ENCODE data around the gene SLC38A10.

The SLC38A10 gene

DNA sequence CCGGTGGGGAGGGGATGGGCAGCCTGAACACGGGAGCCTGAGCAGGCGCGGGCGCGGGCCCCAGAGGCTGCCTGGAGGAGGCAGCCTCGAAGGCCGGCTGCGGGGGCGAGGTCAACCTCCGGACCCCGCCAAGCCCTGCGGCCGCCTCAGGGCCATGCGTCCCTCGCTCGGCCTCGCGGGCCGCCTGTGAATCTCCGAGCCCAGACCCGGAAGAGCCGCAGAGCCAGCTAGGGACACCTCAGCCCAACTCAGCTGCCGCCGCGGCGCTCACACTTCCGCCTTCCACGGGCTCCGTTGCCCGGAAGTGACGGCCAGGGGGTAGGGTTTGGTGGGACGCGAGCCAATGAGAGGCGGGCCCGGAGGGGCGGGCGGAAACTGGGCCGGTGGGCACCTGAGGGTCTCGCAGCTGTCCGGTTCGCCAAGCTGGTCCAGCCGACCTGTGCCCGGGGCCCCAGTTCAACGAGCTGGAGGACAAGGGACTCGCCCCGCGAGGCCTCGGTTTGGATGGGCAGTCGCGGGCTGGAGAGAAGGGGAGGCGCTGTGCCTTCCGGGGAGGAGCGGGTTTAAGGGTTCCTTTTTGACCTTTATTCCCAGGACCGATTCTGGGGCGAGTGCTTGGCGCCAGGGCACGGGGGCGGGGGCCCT is at the start of gene SLC38A10:
SLC38A10 (minus strand) TSS at position 277 of the 645 bp plus-strand sequence. CDS start 386 bp downstream, outside the sequence.
- Histone ChIP-seq H3K9me3 (ENCODE audit: control insufficient read depth in 2 of 2, low read length in 2 of 2) (no peaks in the 10 kb centered on the region), H3K27ac (ENCODE audit: low read depth in 2 of 2, low read length in 2 of 2) (peak within 1 kb of the TSS; percentile 92 to 93), H3K27me3 (ENCODE audit: control insufficient read depth in 2 of 2, insufficient read depth in 2 of 2, low read length in 2 of 2) (no peaks in the 10 kb centered on the region), H3K4me3 (ENCODE audit: low read length in 2 of 2) (peak within 1 kb of the TSS; percentile 72 to 79), H3K36me3 (ENCODE audit: control insufficient read depth in 2 of 2, insufficient read depth in 2 of 2, low read length in 2 of 2) (peaks cover 3 to 5% of the 10 kb centered on the region in 2 donors), H3K4me1 (ENCODE audit: control insufficient read depth in 2 of 2, insufficient read depth in 2 of 2, low read length in 2 of 2) (peaks cover 8 to 23% of the 10 kb centered on the region in 2 donors), H3K9ac (ENCODE audit: low read depth in 1 of 2, low read length in 2 of 2) (peak within 1 kb of the TSS; percentile 84 to 92)

DNA sequence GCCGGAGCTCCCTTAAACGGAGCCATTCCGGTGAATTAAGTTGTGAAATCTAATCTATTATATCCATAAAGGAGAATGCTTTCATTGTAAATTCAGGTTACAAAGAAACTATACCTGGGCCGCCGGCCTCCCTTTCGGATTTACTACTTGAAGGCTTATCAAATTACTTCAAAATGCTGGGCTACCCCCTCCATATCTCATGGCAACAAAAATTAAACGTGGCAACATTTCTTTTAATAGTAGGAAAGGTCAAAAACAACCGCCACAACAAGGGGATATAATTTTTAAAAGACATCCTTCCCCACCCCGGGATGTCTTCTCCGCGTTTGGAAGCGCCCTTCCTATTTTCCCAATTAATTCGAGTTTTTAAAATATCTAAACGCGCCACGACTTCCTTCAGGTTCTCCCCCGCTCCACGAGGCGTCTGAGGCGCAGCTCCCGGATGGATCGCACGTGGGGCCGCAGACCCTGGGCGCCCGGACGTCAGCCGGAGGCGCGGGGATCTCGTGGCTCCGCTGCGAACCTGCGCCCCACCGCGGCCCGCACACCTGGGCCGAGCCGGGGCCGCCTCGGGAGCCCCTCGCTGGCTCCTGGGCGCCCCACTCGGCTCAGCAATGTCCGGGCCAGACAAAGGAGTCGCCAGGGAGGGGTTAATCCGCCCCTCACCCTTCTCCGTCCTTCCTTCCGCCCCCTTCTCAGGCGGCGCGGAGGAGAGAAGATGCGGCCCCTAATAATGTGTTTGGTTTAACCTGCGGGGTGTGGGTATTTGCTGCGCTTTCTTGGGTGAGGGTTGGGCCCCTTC is 47.4 kb upstream of the SLC38A10 start:
- Histone ChIP-seq H3K27ac (ENCODE audit: low read depth in 2 of 2, low read length in 2 of 2) (peak overlapping the region; percentile 97), H3K4me3 (ENCODE audit: low read length in 2 of 2) (peak overlapping the region; percentile 83 to 91), H3K27me3 (ENCODE audit: control insufficient read depth in 2 of 2, insufficient read depth in 2 of 2, low read length in 2 of 2) (no peaks in the 10 kb centered on the region), H3K9ac (ENCODE audit: low read depth in 1 of 2, low read length in 2 of 2) (peak overlapping the region; percentile 68 to 87), H3K4me1 (ENCODE audit: control insufficient read depth in 2 of 2, insufficient read depth in 2 of 2, low read length in 2 of 2) (peaks cover 34 to 42% of the 10 kb centered on the region in 2 donors), H3K36me3 (ENCODE audit: control insufficient read depth in 2 of 2, insufficient read depth in 2 of 2, low read length in 2 of 2) (no peaks in the 10 kb centered on the region), H3K9me3 (ENCODE audit: control insufficient read depth in 2 of 2, low read length in 2 of 2) (no peaks in the 10 kb centered on the region)

DNA sequence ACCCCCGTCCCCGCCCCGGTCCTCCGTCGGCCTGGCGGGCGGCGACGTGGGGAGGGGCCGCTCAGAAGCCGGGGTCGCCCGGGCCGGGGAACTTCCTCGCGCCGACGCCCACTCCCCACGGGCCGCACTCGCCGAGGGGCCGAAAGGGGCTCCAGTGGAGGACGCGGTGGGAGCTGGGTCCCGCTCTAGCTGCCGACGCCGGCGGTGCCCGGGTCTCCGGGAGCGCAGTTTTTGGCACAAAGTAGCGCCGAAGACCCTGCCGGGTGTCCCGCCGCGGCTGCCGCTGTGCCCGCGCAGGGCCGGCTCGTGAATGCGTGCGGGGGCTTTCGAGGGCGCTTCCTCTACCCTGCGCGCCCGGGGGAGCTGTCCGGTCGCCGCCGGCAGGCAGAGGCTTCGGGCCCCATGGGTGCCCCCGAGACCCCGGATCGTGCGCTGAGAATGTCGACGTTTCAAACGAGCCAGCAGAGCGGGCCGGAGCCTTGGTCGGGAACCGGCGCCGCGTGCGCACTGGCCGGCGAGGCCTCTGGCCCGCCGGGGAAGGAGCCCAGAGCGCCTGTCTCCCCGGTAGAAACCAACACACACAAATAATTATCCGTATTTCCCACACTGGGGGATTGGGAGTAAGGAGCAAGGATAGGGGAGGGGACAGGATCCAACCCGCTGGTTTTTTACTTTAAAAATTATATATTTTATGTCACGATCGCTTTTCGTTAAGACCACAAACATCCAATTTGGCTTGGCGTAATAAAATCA is 46.6 kb upstream of the SLC38A10 start:
- peaks cover 38 to 42% of the 10 kb centered on the region in 2 donors for H3K4me1 ChIP-seq (ENCODE audit: control insufficient read depth in 2 of 2, insufficient read depth in 2 of 2, low read length in 2 of 2)
- H3K9ac ChIP-seq (ENCODE audit: low read depth in 1 of 2, low read length in 2 of 2): peak overlapping the region; percentile 68 to 87

DNA sequence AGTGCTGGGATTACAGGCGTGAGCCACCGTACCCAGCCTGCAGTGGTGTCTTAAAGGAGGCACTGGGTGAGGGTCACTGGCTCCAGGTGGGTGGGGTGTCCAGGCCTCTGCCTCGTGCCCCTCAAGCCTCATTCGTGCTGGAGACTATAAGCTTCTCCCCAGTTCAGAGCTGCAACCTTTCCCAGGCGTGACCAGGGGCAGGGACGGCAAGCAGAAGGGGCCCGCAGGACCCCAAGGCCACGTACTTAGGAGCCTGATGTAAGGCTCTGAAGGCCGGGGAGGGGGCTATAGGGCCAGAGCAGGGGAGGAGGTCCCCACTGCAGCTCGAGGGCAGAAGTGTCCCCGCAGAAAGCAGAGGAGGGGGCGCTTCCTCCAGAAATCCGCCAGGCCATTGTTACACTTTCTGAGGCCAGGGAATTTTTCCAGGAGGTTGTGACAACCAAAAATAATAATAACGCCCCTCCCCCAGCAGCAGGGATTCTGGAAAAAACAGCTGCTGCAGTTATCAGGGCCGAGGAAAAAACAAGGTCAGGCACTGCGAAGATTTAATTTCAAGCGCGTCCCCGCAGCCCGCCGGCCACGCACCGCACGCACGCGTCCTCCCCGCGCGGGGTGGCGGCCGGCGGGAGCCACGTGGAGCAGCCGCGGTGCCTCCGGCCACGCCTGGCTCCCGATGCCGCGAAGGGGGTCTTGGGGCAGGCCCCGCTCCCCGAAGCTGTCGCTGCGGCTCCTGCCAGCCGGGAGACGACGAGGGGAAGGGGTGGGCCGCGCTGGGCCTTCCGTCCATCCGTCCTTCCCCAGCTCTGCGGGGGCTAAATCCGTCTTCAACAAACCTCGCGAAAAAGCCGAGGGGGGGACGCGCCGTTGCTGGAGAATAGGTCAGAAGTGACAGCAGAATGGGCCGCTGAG is 45.8 kb upstream of the SLC38A10 start:
- Histone ChIP-seq H3K27me3 (ENCODE audit: control insufficient read depth in 2 of 2, insufficient read depth in 2 of 2, low read length in 2 of 2) (no peaks in the 10 kb centered on the region), H3K9ac (ENCODE audit: low read depth in 1 of 2, low read length in 2 of 2) (peak overlapping the region; percentile 41 to 87), H3K9me3 (ENCODE audit: control insufficient read depth in 2 of 2, low read length in 2 of 2) (no peaks in the 10 kb centered on the region), H3K27ac (ENCODE audit: low read depth in 2 of 2, low read length in 2 of 2) (peak overlapping the region; percentile 97), H3K4me3 (ENCODE audit: low read length in 2 of 2) (peak overlapping the region; percentile 66 to 91), H3K36me3 (ENCODE audit: control insufficient read depth in 2 of 2, insufficient read depth in 2 of 2, low read length in 2 of 2) (no peaks in the 10 kb centered on the region), H3K4me1 (ENCODE audit: control insufficient read depth in 2 of 2, insufficient read depth in 2 of 2, low read length in 2 of 2) (peaks cover 36 to 40% of the 10 kb centered on the region in 2 donors)

More for the DNA sequence above, 46.6 kb upstream of the SLC38A10 start:
- peak overlapping the region; percentile 97 for H3K27ac ChIP-seq (ENCODE audit: low read depth in 2 of 2, low read length in 2 of 2)
- H3K4me3 ChIP-seq (ENCODE audit: low read length in 2 of 2): peak overlapping the region; percentile 66 to 91
- H3K27me3 ChIP-seq (ENCODE audit: control insufficient read depth in 2 of 2, insufficient read depth in 2 of 2, low read length in 2 of 2): no peaks in the 10 kb centered on the region
- no peaks in the 10 kb centered on the region for H3K9me3 ChIP-seq (ENCODE audit: control insufficient read depth in 2 of 2, low read length in 2 of 2)
- H3K36me3 ChIP-seq (ENCODE audit: control insufficient read depth in 2 of 2, insufficient read depth in 2 of 2, low read length in 2 of 2): no peaks in the 10 kb centered on the region

DNA sequence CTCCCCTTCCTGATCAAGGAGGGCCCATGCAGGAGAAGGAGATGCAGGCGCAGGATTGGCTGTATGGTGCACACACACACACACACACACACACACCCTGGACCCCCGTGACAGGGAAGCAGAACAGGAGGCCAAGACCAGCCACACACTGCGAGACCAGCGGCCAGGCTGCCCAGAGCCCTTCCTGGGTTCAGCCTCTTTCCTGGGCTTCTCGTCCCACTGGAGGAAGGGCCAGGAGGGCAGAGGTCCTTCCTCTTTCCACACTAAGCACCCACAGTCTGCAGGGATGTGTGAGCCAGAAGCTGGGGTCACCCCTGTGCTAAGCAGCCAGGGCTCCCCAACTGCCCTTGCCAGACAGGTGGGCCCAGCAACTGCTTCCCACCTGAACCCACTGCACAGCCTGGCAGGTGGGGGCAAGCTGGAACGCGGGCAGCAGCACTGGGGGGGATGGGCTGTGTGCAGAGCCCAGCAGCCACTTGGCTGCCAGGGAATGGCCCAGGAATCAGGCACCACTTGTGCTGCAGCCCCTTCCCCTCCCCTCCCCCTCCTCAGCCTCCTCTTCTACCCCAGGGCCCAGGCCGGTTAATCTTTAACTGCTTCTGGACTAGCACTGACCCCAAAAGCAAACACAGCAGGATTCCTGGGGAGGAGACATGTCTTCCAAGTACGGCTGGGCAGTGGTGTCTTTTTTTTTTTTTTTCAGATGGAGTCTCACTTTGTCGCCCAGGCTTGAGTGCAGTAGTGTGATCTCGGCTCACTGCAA is 44.6 kb upstream of the SLC38A10 start:
- peak overlapping the region; percentile 0 to 33 for H3K9ac ChIP-seq (ENCODE audit: low read depth in 1 of 2, low read length in 2 of 2)
- no peak overlapping the region for H3K4me3 ChIP-seq (ENCODE audit: low read length in 2 of 2)
- H3K27ac ChIP-seq (ENCODE audit: low read depth in 2 of 2, low read length in 2 of 2): peak overlapping the region; percentile 69 to 81
- H3K27me3 ChIP-seq (ENCODE audit: control insufficient read depth in 2 of 2, insufficient read depth in 2 of 2, low read length in 2 of 2): no peaks in the 10 kb centered on the region
- no peaks in the 10 kb centered on the region for H3K9me3 ChIP-seq (ENCODE audit: control insufficient read depth in 2 of 2, low read length in 2 of 2)
- no peaks in the 10 kb centered on the region for H3K36me3 ChIP-seq (ENCODE audit: control insufficient read depth in 2 of 2, insufficient read depth in 2 of 2, low read length in 2 of 2)
- peaks cover 44 to 49% of the 10 kb centered on the region in 2 donors for H3K4me1 ChIP-seq (ENCODE audit: control insufficient read depth in 2 of 2, insufficient read depth in 2 of 2, low read length in 2 of 2)

DNA sequence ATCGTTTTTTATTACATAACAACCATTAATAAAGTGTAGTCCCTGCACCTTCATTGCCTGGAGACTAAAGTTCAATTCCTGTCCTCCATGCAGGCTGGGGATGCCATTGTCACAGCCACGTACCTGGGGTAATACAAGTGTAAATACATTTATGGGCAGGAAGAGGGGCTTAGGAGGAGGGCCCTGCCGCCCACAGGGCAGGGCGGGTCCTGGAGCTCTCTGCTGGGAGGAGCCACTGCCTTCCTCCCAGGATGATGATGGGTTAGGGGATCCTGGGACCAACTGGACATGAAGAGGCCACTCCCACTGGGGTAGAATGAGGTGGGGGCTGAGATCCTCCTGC is 44.1 kb upstream of the SLC38A10 start:
- H3K9me3 ChIP-seq (ENCODE audit: control insufficient read depth in 2 of 2, low read length in 2 of 2): no peaks in the 10 kb centered on the region
- peak overlapping the region; percentile 69 to 81 for H3K27ac ChIP-seq (ENCODE audit: low read depth in 2 of 2, low read length in 2 of 2)
- H3K27me3 ChIP-seq (ENCODE audit: control insufficient read depth in 2 of 2, insufficient read depth in 2 of 2, low read length in 2 of 2): no peaks in the 10 kb centered on the region
- H3K4me3 ChIP-seq (ENCODE audit: low read length in 2 of 2): no peak overlapping the region
- H3K4me1 ChIP-seq (ENCODE audit: control insufficient read depth in 2 of 2, insufficient read depth in 2 of 2, low read length in 2 of 2): peaks cover 44 to 49% of the 10 kb centered on the region in 2 donors
- H3K36me3 ChIP-seq (ENCODE audit: control insufficient read depth in 2 of 2, insufficient read depth in 2 of 2, low read length in 2 of 2): no peaks in the 10 kb centered on the region
- peak overlapping the region; percentile 0 to 33 for H3K9ac ChIP-seq (ENCODE audit: low read depth in 1 of 2, low read length in 2 of 2)

DNA sequence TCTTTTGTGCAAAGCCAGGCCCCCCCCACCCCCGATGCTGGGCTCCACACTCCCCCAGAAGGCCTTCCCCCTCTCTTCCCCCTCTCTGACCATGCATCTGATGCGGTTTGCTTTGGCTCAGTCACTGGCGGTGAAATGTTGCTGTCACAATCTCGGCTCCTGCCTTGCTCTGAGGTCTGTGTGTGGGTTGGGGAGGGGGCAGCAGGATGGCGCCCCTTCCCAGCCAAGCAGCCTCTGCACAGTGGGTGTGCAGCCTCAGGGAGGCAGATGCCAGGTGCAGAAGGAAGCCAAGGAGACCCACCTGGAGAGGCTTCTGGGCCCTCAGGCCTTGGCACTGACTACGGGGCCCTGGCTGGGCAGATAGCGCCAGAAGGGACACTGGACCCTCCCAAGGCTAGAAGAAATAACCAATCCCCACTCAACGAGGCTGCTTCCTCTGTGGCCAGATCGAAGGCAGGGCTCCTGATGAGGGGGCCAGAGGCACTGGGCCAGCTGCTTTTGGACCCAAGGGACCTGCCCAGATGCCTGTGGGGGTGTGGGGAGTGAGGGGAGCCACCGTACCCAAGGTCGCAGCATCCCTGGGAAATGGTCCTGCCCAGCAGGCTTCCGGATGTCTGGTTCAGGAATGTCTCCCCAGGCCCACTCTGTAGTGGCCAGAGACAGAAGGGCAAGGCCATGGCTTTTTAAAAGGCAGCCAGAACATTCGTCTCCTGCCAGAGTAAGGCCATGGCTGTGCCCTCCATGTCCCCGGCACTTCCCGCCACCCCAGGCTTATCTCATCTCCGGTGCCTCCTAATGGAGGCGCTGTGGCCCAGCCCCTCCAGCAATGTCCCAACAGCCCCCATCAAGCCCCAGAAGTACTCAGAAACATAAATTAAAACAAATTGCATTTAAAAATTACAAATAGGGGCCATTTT is 43.4 kb upstream of the SLC38A10 start:
- H3K4me1 ChIP-seq (ENCODE audit: control insufficient read depth in 2 of 2, insufficient read depth in 2 of 2, low read length in 2 of 2): peaks cover 44 to 46% of the 10 kb centered on the region in 2 donors
- no peaks in the 10 kb centered on the region for H3K9me3 ChIP-seq (ENCODE audit: control insufficient read depth in 2 of 2, low read length in 2 of 2)
- peak overlapping the region; percentile 69 to 81 for H3K27ac ChIP-seq (ENCODE audit: low read depth in 2 of 2, low read length in 2 of 2)
- H3K36me3 ChIP-seq (ENCODE audit: control insufficient read depth in 2 of 2, insufficient read depth in 2 of 2, low read length in 2 of 2): no peaks in the 10 kb centered on the region
- H3K27me3 ChIP-seq (ENCODE audit: control insufficient read depth in 2 of 2, insufficient read depth in 2 of 2, low read length in 2 of 2): peaks cover 0 to 2% of the 10 kb centered on the region in 2 donors
- no peak overlapping the region for H3K4me3 ChIP-seq (ENCODE audit: low read length in 2 of 2)
- H3K9ac ChIP-seq (ENCODE audit: low read depth in 1 of 2, low read length in 2 of 2): no peak overlapping the region

DNA sequence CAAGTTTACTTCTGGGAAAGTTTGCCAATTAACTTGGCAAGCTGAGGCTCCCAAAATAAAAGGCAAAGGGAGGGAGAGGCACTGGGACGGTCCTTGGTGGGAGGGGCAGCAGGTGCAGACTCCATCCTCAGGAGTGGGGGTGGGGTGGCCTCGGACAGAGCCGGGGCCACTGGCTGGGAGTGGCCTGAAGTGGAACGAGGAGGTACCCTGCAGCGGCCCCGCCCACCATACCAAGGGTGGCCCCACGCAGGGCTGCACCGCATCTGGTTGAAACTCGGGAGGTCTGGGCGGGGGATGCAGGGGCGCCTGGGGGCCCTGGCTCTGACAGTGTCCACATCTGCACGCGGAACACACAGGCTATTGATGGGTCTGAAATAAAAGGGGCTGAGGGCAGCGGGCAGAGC is 42.4 kb upstream of the SLC38A10 start:
- Histone ChIP-seq H3K27me3 (ENCODE audit: control insufficient read depth in 2 of 2, insufficient read depth in 2 of 2, low read length in 2 of 2) (peaks cover 0 to 3% of the 10 kb centered on the region in 2 donors), H3K9me3 (ENCODE audit: control insufficient read depth in 2 of 2, low read length in 2 of 2) (no peaks in the 10 kb centered on the region), H3K27ac (ENCODE audit: low read depth in 2 of 2, low read length in 2 of 2) (no peak overlapping the region), H3K4me3 (ENCODE audit: low read length in 2 of 2) (no peak overlapping the region), H3K9ac (ENCODE audit: low read depth in 1 of 2, low read length in 2 of 2) (no peak overlapping the region), H3K4me1 (ENCODE audit: control insufficient read depth in 2 of 2, insufficient read depth in 2 of 2, low read length in 2 of 2) (peaks cover 42% of the 10 kb centered on the region in 2 donors), H3K36me3 (ENCODE audit: control insufficient read depth in 2 of 2, insufficient read depth in 2 of 2, low read length in 2 of 2) (no peaks in the 10 kb centered on the region)

Data from mucosa of rectum (tissue), 2 donors.